H1 (cell line): ENCODE measurements around the gene TMEM120B. TPM values are rescaled to one million over a fixed set of nuclear protein-coding genes. Genes with fewer than 3 reads are reported as not detected.
A peak's percentile ranks its signal among the peaks of the same experiment; 100 is the strongest.

Source experiments
- CTCF ChIA-PET: fragments of 300-600 bp; sonication (Branson Sonifier 250); formaldehyde crosslinking; loops from one replicate; lab custom pipeline; 2021; ENCODE audit not compliant: partially characterized antibody; lab: Charles Lee
- POLR2A ChIA-PET: fragments of 300-600 bp; sonication (Branson Sonifier 250); formaldehyde crosslinking; loops from one replicate; lab custom pipeline; 2021; ENCODE audit warnings: inconsistent platforms; ENCODE audit not compliant: partially characterized antibody; lab: Charles Lee
- DNase-seq, 2 experiments: peaks; one replicate each; pipeline versions ENCODE4 v3.0.0 to v3.0.0-alpha.2; 2010 to 2022; ENCODE audit warnings: low spot score in 2 of 2, low read depth in 1 of 2, mixed read lengths in 1 of 2
- FAIRE-seq: peaks from 2 replicates; lab custom pipeline; 2011; peaks lifted over from hg19 to GRCh38; lab: Jason Lieb, UNC
- H2AFZ ChIP-seq: 2 replicates; pipeline ENCODE4 v1.8.1; 2012; ENCODE audit warnings: low read length, inconsistent platforms
- H2AK5ac ChIP-seq: 2 replicates; pipeline ENCODE4 v1.6.1; 2013; ENCODE audit warnings: low read depth, low read length
- H2BK120ac ChIP-seq: replicated peaks from 2 replicates; pipeline ENCODE3; 2013; ENCODE audit warnings: low read depth, low read length, inconsistent platforms
- H2BK12ac ChIP-seq: 2 replicates; pipeline ENCODE4 v1.6.1; 2013; ENCODE audit warnings: low read depth, low read length
- H2BK15ac ChIP-seq: 2 replicates; pipeline ENCODE4 v1.6.1; 2013; ENCODE audit warnings: low read length
- H2BK20ac ChIP-seq: 2 replicates; pipeline ENCODE4 v1.6.1; 2013; ENCODE audit warnings: low read length
- H2BK5ac ChIP-seq: 2 replicates; pipeline ENCODE4 v1.6.1; 2013; ENCODE audit warnings: low read depth, low read length
- H3K14ac ChIP-seq: 2 replicates; pipeline ENCODE4 v1.6.1; 2013; ENCODE audit warnings: inconsistent platforms; ENCODE audit not compliant: insufficient read length
- H3K18ac ChIP-seq: 2 replicates; pipeline ENCODE4 v1.6.1; 2013; ENCODE audit warnings: low read length; ENCODE audit errors: extremely low read depth
- H3K23ac ChIP-seq: 2 replicates; pipeline ENCODE4 v1.6.1; 2013; ENCODE audit warnings: inconsistent platforms; ENCODE audit not compliant: insufficient read length
- H3K23me2 ChIP-seq: 2 replicates; pipeline ENCODE4 v1.6.1; 2013; ENCODE audit warnings: low read depth, low read length
- H3K27ac ChIP-seq: 2 replicates; pipeline ENCODE4 v1.6.1; 2011; ENCODE audit warnings: low read depth, low read length, inconsistent platforms
- H3K27me3 ChIP-seq, 4 experiments: replicated peaks in 1 of 4; 1 replicate in 1 of 4; 2 replicates in 3 of 4; pipeline versions ENCODE4 v1.6.1 to v1.8.1; 2011 to 2013; ENCODE audit warnings: low read length in 3 of 4, mild to moderate bottlenecking in 3 of 4, inconsistent platforms in 2 of 4, mixed read lengths in 2 of 4, moderate library complexity in 1 of 4; ENCODE audit not compliant: control insufficient read depth in 3 of 4, insufficient read depth in 3 of 4; ENCODE audit errors: extremely low read depth in 1 of 4
- H3K36me3 ChIP-seq, 4 experiments: 2 replicates each; pipeline versions ENCODE4 v1.6.1 to v1.8.1; 2011 to 2013; ENCODE audit warnings: mild to moderate bottlenecking in 4 of 4, low read length in 3 of 4, moderate library complexity in 2 of 4, control low read depth in 1 of 4, inconsistent platforms in 1 of 4; ENCODE audit not compliant: insufficient read depth in 4 of 4, control insufficient read depth in 2 of 4
- H3K4ac ChIP-seq: replicated peaks from 2 replicates; pipeline ENCODE3; 2013; ENCODE audit warnings: low read length, low read depth, mixed read lengths, inconsistent platforms; ENCODE audit not compliant: insufficient read length
- H3K4me1 ChIP-seq, 4 experiments: replicated peaks in 1 of 4; 1 replicate in 1 of 4; 2 replicates in 3 of 4; pipeline versions ENCODE4 v1.6.1 to v1.8.1; 2011 to 2013; ENCODE audit warnings: low read length in 3 of 4, inconsistent platforms in 2 of 4, mixed read lengths in 1 of 4; ENCODE audit not compliant: insufficient read depth in 4 of 4, control insufficient read depth in 3 of 4
- H3K4me2 ChIP-seq, 2 experiments: 2 replicates each; pipeline versions ENCODE4 v1.6.1 to v1.8.1; 2011 to 2013; ENCODE audit warnings: low read depth in 2 of 2, low read length in 2 of 2, control low read depth in 1 of 2, inconsistent platforms in 1 of 2, mild to moderate bottlenecking in 1 of 2; ENCODE audit not compliant: insufficient read depth in 1 of 2
- H3K4me3 ChIP-seq, 4 experiments: fragments of 200-600, 300-600 bp in 1 of 4; sonication (generic), shearing (Covaris generic), sonication (Bioruptor Twin) in 1 of 4; 2 replicates each; pipeline versions ENCODE4 v1.5.1 to v1.8.1; 2011 to 2016; ENCODE audit warnings: low read length in 4 of 4, low read depth in 3 of 4, control low read depth in 2 of 4, inconsistent platforms in 2 of 4, mild to moderate bottlenecking in 2 of 4, mixed read lengths in 1 of 4, moderate library complexity in 1 of 4; ENCODE audit not compliant: insufficient read depth in 2 of 4; ENCODE audit errors: extremely low read depth in 1 of 4
- H3K56ac ChIP-seq: replicated peaks from 2 replicates; pipeline ENCODE3; 2013; ENCODE audit warnings: low read depth, mild to moderate bottlenecking, mixed read lengths, low read length, inconsistent platforms; ENCODE audit not compliant: insufficient read length
- H3K79me1 ChIP-seq: 2 replicates; pipeline ENCODE4 v1.6.1; 2013; ENCODE audit warnings: low read depth, low read length, control low read depth
- H3K79me2 ChIP-seq, 2 experiments: 2 replicates each; pipeline versions ENCODE4 v1.6.1 to v1.8.1; 2012 to 2013; ENCODE audit warnings: low read length in 2 of 2, mild to moderate bottlenecking in 2 of 2, inconsistent platforms in 1 of 2; ENCODE audit not compliant: insufficient read depth in 2 of 2, control insufficient read depth in 1 of 2
- H3K9ac ChIP-seq, 4 experiments: replicated peaks in 1 of 4; 1 replicate in 1 of 4; 2 replicates in 3 of 4; pipeline versions ENCODE4 v1.6.1 to v1.8.1; 2011 to 2013; ENCODE audit warnings: low read depth in 3 of 4, low read length in 3 of 4, control low read depth in 2 of 4, mild to moderate bottlenecking in 2 of 4, moderate library complexity in 2 of 4, inconsistent platforms in 1 of 4; ENCODE audit errors: extremely low read depth in 1 of 4
- H3K9me3 ChIP-seq, 2 experiments: 2 replicates each; pipeline versions ENCODE4 v1.6.1 to v1.8.1; 2012 to 2013; ENCODE audit warnings: mild to moderate bottlenecking in 2 of 2, moderate library complexity in 2 of 2, control low read depth in 1 of 2, inconsistent platforms in 1 of 2, low read depth in 1 of 2, low read length in 1 of 2, mixed read lengths in 1 of 2; ENCODE audit not compliant: insufficient read depth in 2 of 2
- H4K20me1 ChIP-seq, 2 experiments: replicated peaks in 1 of 2; 2 replicates each; pipeline versions ENCODE3 to v1.8.1; 2011 to 2013; ENCODE audit warnings: inconsistent platforms in 2 of 2, low read length in 2 of 2, mild to moderate bottlenecking in 1 of 2; ENCODE audit not compliant: insufficient read depth in 2 of 2, control insufficient read depth in 1 of 2
- H4K5ac ChIP-seq: 2 replicates; pipeline ENCODE4 v1.6.1; 2013; ENCODE audit warnings: low read length, low read depth, mixed read lengths, inconsistent platforms; ENCODE audit not compliant: insufficient read length
- H4K8ac ChIP-seq: 2 replicates; pipeline ENCODE4 v1.8.0; 2013; ENCODE audit warnings: mild to moderate bottlenecking, moderate library complexity, low read length, inconsistent platforms; ENCODE audit not compliant: insufficient read depth; ENCODE audit errors: extremely low read depth
- H4K91ac ChIP-seq: replicated peaks from 2 replicates; pipeline ENCODE3; 2013; ENCODE audit warnings: low read length, mixed read lengths, inconsistent platforms; ENCODE audit not compliant: insufficient read length
- CHD1 ChIP-seq: IDR thresholded peaks from 2 replicates; pipeline ENCODE4 v1.6.1; 2012; ENCODE audit warnings: low read depth, low read length, improper control_type of control experiment
- CHD2 ChIP-seq: IDR thresholded peaks from 2 replicates; pipeline ENCODE4 v1.6.1; 2012; ENCODE audit warnings: low read length, improper control_type of control experiment
- KDM4A ChIP-seq: IDR thresholded peaks from one replicate; pipeline ENCODE4 v1.7.1; 2012; ENCODE audit warnings: low read depth, mild to moderate bottlenecking, moderate library complexity, low read length, inconsistent platforms; ENCODE audit not compliant: severe bottlenecking
- NANOG ChIP-seq: IDR thresholded peaks from 2 replicates; pipeline ENCODE4 v1.6.1; 2011; ENCODE audit warnings: low read length, low read depth, mild to moderate bottlenecking, inconsistent platforms; ENCODE audit not compliant: insufficient read depth, poor library complexity, severe bottlenecking
- RFX5 ChIP-seq: IDR thresholded peaks from 2 replicates; pipeline ENCODE4 v1.6.1; 2011; ENCODE audit warnings: low read depth, low read length, improper control_type of control experiment, borderline replicate concordance
- RXRA ChIP-seq: IDR thresholded peaks from 2 replicates; pipeline ENCODE4 v1.6.1; 2011; ENCODE audit warnings: low read depth, mild to moderate bottlenecking, low read length, moderate library complexity; ENCODE audit not compliant: insufficient read depth
- SIX5 ChIP-seq: IDR thresholded peaks from 2 replicates; pipeline ENCODE4 v1.6.1; 2011; ENCODE audit warnings: mild to moderate bottlenecking, low read depth, low read length
- SP1 ChIP-seq: IDR thresholded peaks from 2 replicates; pipeline ENCODE4 v1.6.1; 2011; ENCODE audit warnings: low read depth, low read length
- SP2 ChIP-seq: IDR thresholded peaks from 2 replicates; pipeline ENCODE4 v1.6.1; 2012; ENCODE audit warnings: mild to moderate bottlenecking, low read length, inconsistent platforms
- ZNF274 ChIP-seq: IDR thresholded peaks from 2 replicates; pipeline ENCODE4 v1.7.0; 2012; ENCODE audit warnings: low read length, borderline replicate concordance; ENCODE audit errors: extremely low read depth
- WGBS, 2 experiments: shearing (Covaris generic) in 1 of 2; methylation state at CpG; one replicate each; pipeline versions ENCODE4 v1.1.6 to v1.1.7; 2013 to 2015; ENCODE audit warnings: low lambda C conversion rate in 2 of 2, mixed read lengths in 2 of 2, inconsistent platforms in 1 of 2, low coverage in 1 of 2, missing lambda C conversion rate in 1 of 2; ENCODE audit not compliant: insufficient replicate concordance in 2 of 2, insufficient coverage in 1 of 2, insufficient read length in 1 of 2; ENCODE audit errors: extremely low coverage in 1 of 2, missing lambda C conversion rate in 1 of 2; 5-methylcytosine and 5-hydroxymethylcytosine counted together
- polyA plus RNA-seq, 7 experiments: library from polyadenylated mRNA; depleted of rRNA in 3 of 7; stranded (reverse) in 5 of 7; unstranded in 2 of 7; fragments of >200 nt in 5 of 7; fragments of 200-250 nt in 2 of 7; gene quantifications; 1 replicate in 5 of 7; 2 replicates in 1 of 7; 4 replicates in 1 of 7; pipeline versions ENCODE4 v1.2.1 to v1.2.3, GENCODE V29; 2011 to 2013; ENCODE audit warnings: missing spikeins in 2 of 7, mixed read lengths in 2 of 7
- total RNA-seq: library from RNA; stranded (reverse); fragmentation: NEBNext Ultra II Directional; extraction: Animal tissue kit (Norgen Biotek cat#: 25700); gene quantifications from 2 replicates; pipeline ENCODE4 v1.2.1, GENCODE V29; 2021
- TF ChIP-seq, protein P1 (sequence below): IDR thresholded peaks from 2 replicates; pipeline ENCODE4 v1.6.1; 2011; ENCODE audit warnings: low read depth, mild to moderate bottlenecking, low read length; ENCODE audit not compliant: insufficient read depth

The TMEM120B gene
- total and polyA plus RNA-seq, 2 of the 8 experiments (the other 6 are each of a cell fraction or from before 2014, with no cell fraction given): 22.0 to 29.1 TPM

DNA sequence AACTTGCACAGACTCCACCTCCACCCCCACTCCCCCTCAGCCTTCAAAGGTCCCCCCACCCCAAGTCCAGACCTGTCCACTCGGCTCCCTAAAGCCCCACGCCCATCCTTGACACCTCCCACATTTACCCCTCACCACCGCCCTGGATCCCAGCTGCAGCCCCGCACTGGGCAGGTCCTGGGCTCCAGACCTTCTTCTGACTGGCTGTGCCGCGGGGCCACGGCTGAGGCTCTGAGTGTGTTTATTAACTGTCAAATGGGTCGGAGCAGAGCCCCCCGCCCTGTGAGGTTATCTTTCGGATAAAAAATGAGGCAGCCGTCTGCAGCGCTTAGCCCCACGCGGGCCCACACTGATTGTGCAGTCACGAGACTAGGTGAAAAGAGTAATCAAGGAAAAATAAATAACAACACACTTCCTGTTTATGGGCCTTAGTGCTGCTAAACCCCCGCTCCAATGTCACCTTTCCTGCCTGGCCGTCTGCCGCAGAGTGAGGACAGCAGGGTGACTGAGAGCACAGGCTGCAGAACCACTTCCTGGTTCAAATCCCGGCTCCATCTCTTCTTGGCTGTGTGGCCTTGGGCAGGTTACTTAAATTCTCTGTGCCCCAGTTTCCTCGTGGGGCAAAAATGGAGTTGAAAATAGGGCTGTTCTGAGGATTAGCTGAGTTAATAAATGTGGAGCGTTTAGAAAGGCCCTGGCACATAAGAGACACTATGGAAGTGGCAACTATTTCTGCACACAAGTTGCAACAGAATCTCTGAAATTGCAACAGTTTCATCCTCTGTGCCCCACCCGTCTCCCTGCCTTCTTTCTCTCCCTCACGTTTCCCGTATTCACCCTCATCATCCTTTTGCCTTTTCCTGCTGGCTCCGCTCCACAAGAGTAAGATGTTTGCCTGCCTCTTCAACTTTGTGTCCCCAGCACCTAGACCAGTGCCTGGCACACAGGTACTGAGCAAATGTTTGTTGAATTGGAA, 100.7 kb downstream of the TMEM120B start:
- ChIA-PET POLR2A (interaction anchor here (0.7 to 27.9 kb wide), 4 partner anchors 13 to 283 kb away, joined by 3 to 958 read pairs (median 26); partner anchors contain the start of genes RHOF and SETD1B), CTCF (interaction anchor here (1.0 to 12.0 kb wide), 9 partner anchors 11 to 38 kb away, joined by 3 to 363 read pairs (median 16); partner anchors contain the start of gene RHOF)
- Histone ChIP-seq H2BK15ac (0 out of 2 replicates have a peak overlapping the region, but pooled peaks have one; percentile 12), H3K4me3 (peak overlapping the region; percentile 70 to 83 (median 76); a peak in 5 of 8 replicates), H2BK5ac (peak overlapping the region; percentile 93; the same call in 1 of the 2 replicates), H2AFZ (no peak overlapping the region), H4K20me1 (peaks cover 0 to 10% of the 10 kb centered on the region in 2 experiments), H3K18ac (no peak overlapping the region), H2BK120ac (no peak overlapping the region), H4K5ac (no peak overlapping the region), H3K23me2 (peaks cover 9% of the 10 kb centered on the region), H3K36me3 (peaks cover 4 to 56% (median 26%) of the 10 kb centered on the region in 4 experiments), H3K9me3 (no peaks in the 10 kb centered on the region), H4K8ac (no peak overlapping the region), H3K14ac (no peak overlapping the region), H3K56ac (no peak overlapping the region), H3K23ac (no peak overlapping the region), H3K4me2 (peak overlapping the region; percentile 88 to 97), H3K79me1 (peaks cover 10% of the 10 kb centered on the region), H3K4ac (no peak overlapping the region), H2BK20ac (no peak overlapping the region), H2AK5ac (no peak overlapping the region), H2BK12ac (no peak overlapping the region), H3K27ac (no peak overlapping the region), H3K79me2 (peaks cover 0 to 36% of the 10 kb centered on the region in 2 experiments; a peak in 2 of 4 replicates), H3K27me3 (no peaks in the 10 kb centered on the region), H3K4me1 (peaks cover 4 to 23% (median 14%) of the 10 kb centered on the region in 4 experiments), H4K91ac (no peak overlapping the region), H3K9ac (no peak overlapping the region)
- 80% methylated on average over 25 of the region's 25 CpGs; no CpG with 5 or more reads in 1 of the 2 experiments for WGBS, 2 experiments
- DNase-seq (no peak), FAIRE-seq (no peak)
- TF ChIP-seq RXRA (no peak), NANOG (no peak), SIX5 (no peak), KDM4A (no peak), RFX5 (no peak), ZNF274 (no peak), CHD2 (no peak), SP1 (no peak), CHD1 (no peak), SP2 (no peak)
- TF ChIP-seq, protein P1, sequence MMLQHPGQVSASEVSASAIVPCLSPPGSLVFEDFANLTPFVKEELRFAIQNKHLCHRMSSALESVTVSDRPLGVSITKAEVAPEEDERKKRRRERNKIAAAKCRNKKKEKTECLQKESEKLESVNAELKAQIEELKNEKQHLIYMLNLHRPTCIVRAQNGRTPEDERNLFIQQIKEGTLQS: no peak
